Activated naive CD8-positive, alpha-beta T cell treated with anti-CD3 and anti-CD28 coated beads, Interleukin-2, amount 50 U/mL, for 16 hours (primary cell): ENCODE measurements around the gene RPS6KA3.
A peak's percentile ranks its signal among the peaks of the same experiment; 100 is the strongest.
"Not testable (repeated sequence)": the region's sequence is repeated elsewhere in the genome, so short reads cannot be mapped to it uniquely, and the experiment has no call there.

ENCODE experiments used
- DNase-seq: peaks from one replicate; pipeline ENCODE4 v3.0.0-alpha.2; 2020; ENCODE audit warnings: low read depth, low spot score

The RPS6KA3 gene

GRCh38 chrX:20265726-20266681 is 705 bp downstream of the RPS6KA3 start:
- no peak for DNase-seq

- DNase-seq = no peak
Measured at GRCh38 chrX:20265221-20265725, 1.4 kb downstream of the RPS6KA3 start.

GRCh38 chrX:20263474-20263873 is 3.2 kb downstream of the RPS6KA3 start:
- no peak for DNase-seq

GRCh38 chrX:20260885-20261284 is 5.8 kb downstream of the RPS6KA3 start:
- DNase-seq = no peak

- DNase-seq = no peak
Measured at GRCh38 chrX:20254712-20255299, 11.9 kb downstream of the RPS6KA3 start.

GRCh38 chrX:20253232-20253543 is 13.5 kb downstream of the RPS6KA3 start:
- DNase-seq = no peak

GRCh38 chrX:20252381-20253231 is 14.1 kb downstream of the RPS6KA3 start:
- DNase-seq = peak; percentile 43

- DNase-seq = no peak
Measured at GRCh38 chrX:20251691-20252090, 15.0 kb downstream of the RPS6KA3 start.

- DNase-seq = not testable (repeated sequence)
Measured at GRCh38 chrX:20250146-20250545, 16.6 kb downstream of the RPS6KA3 start.

- DNase-seq = no peak
Measured at GRCh38 chrX:20248592-20249192, 18.0 kb downstream of the RPS6KA3 start.

- no peak for DNase-seq
Measured at GRCh38 chrX:20244931-20245330, 21.8 kb downstream of the RPS6KA3 start.

GRCh38 chrX:20240201-20240600 is 26.5 kb downstream of the RPS6KA3 start:
- DNase-seq = no peak

- DNase-seq = no peak
Measured at GRCh38 chrX:20237864-20238263, 28.8 kb downstream of the RPS6KA3 start.

- no peak for DNase-seq
Measured at GRCh38 chrX:20235755-20236154, 31.0 kb downstream of the RPS6KA3 start.

- DNase-seq = no peak
Measured at GRCh38 chrX:20233336-20233735, 33.4 kb downstream of the RPS6KA3 start.

- no peak for DNase-seq
Measured at GRCh38 chrX:20231598-20231997, 35.1 kb downstream of the RPS6KA3 start.

- no peak for DNase-seq
Measured at GRCh38 chrX:20230406-20230805, 36.3 kb downstream of the RPS6KA3 start.

GRCh38 chrX:20229155-20229554 is 37.6 kb downstream of the RPS6KA3 start:
- no peak for DNase-seq

- no peak for DNase-seq
Measured at GRCh38 chrX:20228245-20228644, 38.5 kb downstream of the RPS6KA3 start.

GRCh38 chrX:20227116-20227515 is 39.6 kb downstream of the RPS6KA3 start:
- no peak for DNase-seq

GRCh38 chrX:20225488-20225833 is 41.2 kb downstream of the RPS6KA3 start:
- no peak for DNase-seq
